Fibroblast of skin of left biceps (primary cell): Measurements from ENCODE around the gene SLC16A10.
A peak's percentile ranks its signal among the peaks of the same experiment; 100 is the strongest.

Source experiments
- DNase-seq, 2 experiments: peaks; one replicate each; pipeline ENCODE4 v3.0.0-alpha.2; 2013; ENCODE audit warnings: low read depth in 2 of 2

SLC16A10 gene

GRCh38 chr6:111258615-111259088, 171.3 kb downstream of the SLC16A10 start:
- DNase-seq: peak; percentile 25 to 37

- DNase-seq: peak; percentile 98
These were observed 172.0 kb downstream of the SLC16A10 start for GRCh38 chr6:111259089-111259831.

GRCh38 chr6:111260570-111261298, 173.4 kb downstream of the SLC16A10 start:
- DNase-seq: no peak

GRCh38 chr6:111263837-111264236, 176.5 kb downstream of the SLC16A10 start:
- peak in 1 of 2 experiments; percentile 23 for DNase-seq

- no peak for DNase-seq
These were observed 178.5 kb downstream of the SLC16A10 start for GRCh38 chr6:111265842-111266241.

DNA sequence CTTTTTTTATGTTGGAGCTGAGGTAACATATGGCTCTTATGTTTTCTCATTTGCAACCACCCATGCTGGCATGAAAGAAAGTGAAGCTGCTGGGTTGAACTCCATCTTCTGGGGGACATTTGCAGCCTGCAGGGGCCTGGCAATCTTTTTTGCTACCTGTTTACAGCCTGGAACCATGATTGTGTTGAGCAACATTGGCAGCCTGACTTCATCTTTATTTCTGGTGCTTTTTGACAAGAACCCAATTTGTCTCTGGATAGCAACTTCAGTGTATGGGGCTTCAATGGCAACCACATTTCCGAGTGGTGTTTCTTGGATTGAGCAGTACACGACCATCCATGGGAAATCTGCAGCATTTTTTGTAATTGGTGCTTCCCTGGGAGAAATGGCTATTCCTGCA, 179.0 kb downstream of the SLC16A10 start:
- DNase-seq: no peak

DNA sequence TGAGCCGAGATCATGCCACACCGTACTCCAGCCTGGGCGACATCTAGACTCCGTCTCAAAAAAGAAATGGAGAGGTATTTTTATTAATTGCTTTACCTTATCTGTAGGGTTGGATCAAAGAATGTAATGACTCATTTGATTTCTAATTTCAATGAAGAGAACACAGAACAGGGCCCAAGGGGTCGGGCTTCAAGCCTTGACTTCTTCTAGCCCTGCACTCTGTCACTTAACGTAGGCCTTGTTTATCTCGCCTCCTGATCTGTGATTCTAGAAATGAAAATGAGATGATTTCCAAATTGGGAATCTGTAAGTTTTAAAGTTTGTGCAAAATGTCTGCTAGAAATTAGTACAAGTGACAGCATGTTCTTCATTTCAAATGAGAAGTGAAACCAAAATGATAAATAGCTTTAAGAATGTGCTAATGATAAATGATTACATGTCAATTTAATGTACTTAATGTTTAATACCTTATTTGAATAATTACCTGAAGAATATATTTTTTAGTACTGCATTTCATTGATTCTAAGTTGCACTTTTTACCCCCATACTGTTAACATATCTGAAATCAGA, 180.5 kb downstream of the SLC16A10 start:
- no peak for DNase-seq

DNA sequence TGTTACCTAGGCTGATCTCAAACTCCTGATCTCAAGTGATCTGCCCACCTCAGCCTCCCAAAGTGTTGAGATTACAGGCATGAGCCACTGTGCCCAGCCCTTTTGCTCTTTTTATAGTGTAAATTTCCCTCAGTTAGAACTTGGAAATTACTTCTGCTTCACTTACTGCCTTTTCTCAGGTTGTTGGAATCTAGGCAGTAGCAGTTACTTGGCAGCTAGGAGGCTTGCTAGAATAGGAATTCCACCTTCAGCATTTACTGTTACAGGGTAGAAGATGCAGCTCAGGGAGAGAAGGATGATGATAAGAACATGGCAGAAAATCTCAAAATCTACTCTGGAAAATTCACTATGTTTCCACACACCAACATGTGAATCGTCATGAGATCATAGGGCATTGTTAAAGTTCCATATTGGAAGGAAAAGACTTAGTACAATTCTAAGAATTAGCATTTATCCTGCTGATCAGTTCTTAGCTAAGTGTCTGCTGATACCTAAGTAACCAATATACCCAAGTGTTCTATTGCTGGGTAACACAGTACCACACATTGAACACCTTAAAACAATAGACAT, 182.2 kb downstream of the SLC16A10 start:
- DNase-seq: no peak

DNA sequence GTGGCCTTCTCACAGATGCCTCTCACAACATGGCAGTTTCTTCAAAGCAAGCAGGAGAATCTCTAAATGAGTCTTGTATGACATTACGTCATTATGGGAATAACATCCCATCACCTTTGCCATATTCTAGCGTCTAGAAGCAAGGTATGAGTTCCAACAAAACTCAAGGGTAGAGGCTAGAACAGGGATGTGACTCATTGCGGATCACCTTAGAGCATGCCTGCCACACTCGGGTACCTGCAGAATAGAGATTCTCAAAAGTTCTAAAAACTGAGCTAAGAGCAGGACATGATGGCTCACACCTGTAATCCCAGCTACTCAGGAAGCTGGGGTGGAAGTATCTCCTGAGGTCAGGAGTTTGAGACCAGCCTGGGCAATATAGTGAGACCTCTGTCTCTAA, 182.8 kb downstream of the SLC16A10 start:
- no peak for DNase-seq

- no peak for DNase-seq
These were observed 187.4 kb downstream of the SLC16A10 start for GRCh38 chr6:111274593-111275217.

- DNase-seq: no peak
These were observed 189.0 kb downstream of the SLC16A10 start for GRCh38 chr6:111276335-111276734.

DNA sequence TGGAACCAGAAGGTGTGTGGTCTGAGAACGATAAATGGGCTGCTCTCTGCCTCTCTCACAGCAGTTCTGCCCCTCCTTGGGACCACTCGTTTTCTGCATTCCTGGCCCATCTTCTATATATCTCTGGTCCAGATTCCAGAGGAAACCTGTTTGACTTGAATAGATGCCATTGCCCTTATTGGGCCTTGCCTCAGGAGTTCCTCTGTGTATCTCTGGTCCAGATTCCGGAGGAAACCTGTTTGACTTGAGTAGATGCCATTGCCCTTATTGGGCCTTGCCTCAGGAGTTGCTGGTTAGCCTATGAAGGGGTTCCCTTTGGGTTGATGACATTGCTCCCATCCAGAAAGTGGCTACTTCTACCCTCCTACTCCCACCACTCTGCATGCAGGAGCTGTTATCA, 189.4 kb downstream of the SLC16A10 start:
- no peak for DNase-seq

- no peak for DNase-seq
These were observed 190.5 kb downstream of the SLC16A10 start for GRCh38 chr6:111277819-111278218.

GRCh38 chr6:111278731-111279130, 191.4 kb downstream of the SLC16A10 start:
- no peak for DNase-seq

DNA sequence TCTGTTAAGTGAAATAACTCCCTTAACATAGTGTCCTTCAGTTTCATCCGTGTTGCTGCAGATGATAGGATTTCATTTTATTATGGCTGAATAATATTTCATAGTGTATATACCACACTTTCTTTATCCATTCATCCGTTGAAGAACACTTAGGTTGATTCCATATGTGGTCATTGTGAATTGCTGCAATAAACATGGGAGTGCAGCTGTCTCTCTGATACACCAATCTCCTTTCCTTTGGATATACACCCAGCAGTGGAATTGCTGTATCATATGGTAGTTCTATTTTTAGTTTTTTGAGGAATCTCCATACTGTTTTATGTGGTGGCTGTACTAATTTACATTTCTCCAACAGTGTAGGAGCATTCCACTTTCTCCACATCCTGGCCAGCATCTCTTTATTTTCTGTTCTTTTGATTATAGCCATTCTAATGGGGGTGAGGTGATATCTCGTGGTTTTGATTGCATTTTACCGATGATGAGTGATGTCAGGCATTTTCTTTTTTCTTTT, 193.2 kb downstream of the SLC16A10 start:
- no peak for DNase-seq
